SK-N-SH treated with all-trans-retinoic acid at 6 μM for 48 hours (cell line): ENCODE results near the gene NOS3.

ENCODE experiments used
- CSDC2 ChIP-seq: fragments of 250-450 bp; sonication (Bioruptor Pico); IDR thresholded peaks from 2 replicates; pipeline ENCODE4 v1.5.0; 2020; ENCODE audit warnings: mild to moderate bottlenecking, moderate library complexity
- PATZ1 ChIP-seq: fragments of 250-450 bp; sonication (Bioruptor Pico); IDR thresholded peaks from 2 replicates; pipeline ENCODE4 v1.8.0; 2020; ENCODE audit warnings: mild to moderate bottlenecking, moderate library complexity, borderline replicate concordance
- RARB ChIP-seq: fragments of 250-450 bp; sonication (Bioruptor Pico); IDR thresholded peaks from 2 replicates; pipeline ENCODE4 v1.8.0; 2021; ENCODE audit warnings: mild to moderate bottlenecking, moderate library complexity
- ZNF565 ChIP-seq: fragments of 450-650 bp; formaldehyde crosslinking; conservative IDR thresholded peaks from 2 replicates; pipeline ENCODE4 v1.5.0; 2020; ENCODE audit warnings: low read depth, mild to moderate bottlenecking, moderate library complexity
- TF ChIP-seq, protein P1 (sequence below): fragments of 250-450 bp; sonication (Bioruptor Pico); IDR thresholded peaks from 2 replicates; pipeline ENCODE4 v1.5.1; 2020; ENCODE audit warnings: low read depth, mild to moderate bottlenecking, moderate library complexity

DNA sequence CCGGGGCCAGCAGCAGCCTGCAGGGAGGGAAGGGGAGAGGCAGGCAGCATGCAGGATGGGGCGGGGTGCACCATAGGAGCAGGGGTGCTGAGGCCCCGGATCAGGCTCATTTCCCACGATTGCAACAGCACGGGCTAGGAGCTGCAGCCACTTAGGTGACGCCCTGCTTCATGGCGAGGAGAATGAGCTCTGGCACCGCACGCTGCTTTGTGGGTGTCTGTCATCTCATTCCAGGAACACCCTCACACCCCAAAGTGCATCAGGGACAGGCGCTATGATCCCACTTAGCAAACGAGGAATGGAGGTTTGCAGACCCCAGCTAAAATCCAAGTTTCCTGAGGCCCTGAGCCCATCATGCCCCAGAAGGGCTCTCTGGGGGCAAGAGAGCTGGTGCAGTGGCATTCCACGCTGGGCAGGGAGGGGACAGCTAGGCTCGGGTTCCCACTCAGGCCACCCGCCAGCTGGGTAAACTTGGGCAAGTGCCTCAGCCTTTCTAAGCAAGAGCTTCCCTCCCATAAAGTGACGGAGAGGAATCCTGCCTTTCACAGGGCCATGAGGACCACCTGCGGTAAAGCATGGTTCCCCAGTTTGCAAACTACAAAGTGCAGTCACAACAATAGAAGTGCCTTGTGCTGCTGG lies 22.0 kb upstream of the NOS3 start:
- TF ChIP-seq, protein P1, sequence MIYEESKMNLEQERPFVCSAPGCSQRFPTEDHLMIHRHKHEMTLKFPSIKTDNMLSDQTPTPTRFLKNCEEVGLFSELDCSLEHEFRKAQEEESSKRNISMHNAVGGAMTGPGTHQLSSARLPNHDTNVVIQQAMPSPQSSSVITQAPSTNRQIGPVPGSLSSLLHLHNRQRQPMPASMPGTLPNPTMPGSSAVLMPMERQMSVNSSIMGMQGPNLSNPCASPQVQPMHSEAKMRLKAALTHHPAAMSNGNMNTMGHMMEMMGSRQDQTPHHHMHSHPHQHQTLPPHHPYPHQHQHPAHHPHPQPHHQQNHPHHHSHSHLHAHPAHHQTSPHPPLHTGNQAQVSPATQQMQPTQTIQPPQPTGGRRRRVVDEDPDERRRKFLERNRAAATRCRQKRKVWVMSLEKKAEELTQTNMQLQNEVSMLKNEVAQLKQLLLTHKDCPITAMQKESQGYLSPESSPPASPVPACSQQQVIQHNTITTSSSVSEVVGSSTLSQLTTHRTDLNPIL (CRISPR knock-in tag), result no peak
- TF ChIP-seq RARB (no peak), CSDC2 (CRISPR knock-in tag) (no peak), ZNF565 (no peak), PATZ1 (CRISPR knock-in tag) (no peak)
